GM23248 (cell line): ENCODE data around the gene DNPH1. TPM values are rescaled to one million over a fixed set of nuclear protein-coding genes. Genes with fewer than 3 reads are reported as not detected.

Experiments used
- DNase-seq: peaks from one replicate; pipeline ENCODE4 v3.0.0-alpha.2; 2015
- H2AFZ ChIP-seq: fragments of 200-600 bp; sonication (generic); 2 replicates; pipeline ENCODE4 v1.6.1; 2016; ENCODE audit warnings: antibody characterized with exemption
- H3F3A ChIP-seq: fragments of 200-600 bp; sonication (generic); 2 replicates; pipeline ENCODE4 v1.6.1; 2016; ENCODE audit warnings: mild to moderate bottlenecking, antibody characterized with exemption, mixed run types; ENCODE audit not compliant: insufficient read depth
- H3K27ac ChIP-seq: fragments of 200-600 bp; sonication (generic); 2 replicates; pipeline ENCODE4 v1.5.1; 2016; ENCODE audit warnings: mild to moderate bottlenecking
- H3K27me3 ChIP-seq: fragments of 200-600 bp; sonication (generic); replicated peaks from 2 replicates; pipeline ENCODE4 v1.6.1; 2016; ENCODE audit warnings: mild to moderate bottlenecking; ENCODE audit not compliant: insufficient read depth
- H3K36me3 ChIP-seq: fragments of 200-600 bp; sonication (generic); 2 replicates; pipeline ENCODE4 v1.6.1; 2016; ENCODE audit warnings: low read depth, mild to moderate bottlenecking
- H3K4me1 ChIP-seq: fragments of 200-600 bp; sonication (generic); 2 replicates; pipeline ENCODE4 v1.6.1; 2016; ENCODE audit warnings: mild to moderate bottlenecking; ENCODE audit not compliant: insufficient read depth
- H3K4me2 ChIP-seq: fragments of 200-600 bp; sonication (generic); one replicate; pipeline ENCODE4 v1.6.1; 2016; ENCODE audit warnings: mild to moderate bottlenecking; ENCODE audit not compliant: unreplicated experiment
- H3K4me3 ChIP-seq: fragments of 200-600 bp; sonication (generic); 2 replicates; pipeline ENCODE4 v1.5.1; 2016; ENCODE audit warnings: mild to moderate bottlenecking
- H3K79me2 ChIP-seq: fragments of 200-600 bp; sonication (generic); 2 replicates; pipeline ENCODE4 v1.6.1; 2016; ENCODE audit warnings: mild to moderate bottlenecking; ENCODE audit not compliant: insufficient read depth
- H3K9ac ChIP-seq: fragments of 200-600 bp; sonication (generic); 2 replicates; pipeline ENCODE4 v1.6.1; 2016; ENCODE audit warnings: mild to moderate bottlenecking
- H3K9me2 ChIP-seq: fragments of 200-600 bp; sonication (generic); 2 replicates; pipeline ENCODE4 v1.6.1; 2016; ENCODE audit warnings: mixed run types, mild to moderate bottlenecking, moderate library complexity; ENCODE audit not compliant: insufficient read depth
- H3K9me3 ChIP-seq: fragments of 200-600 bp; sonication (generic); one replicate; pipeline ENCODE4 v1.6.1; 2017; ENCODE audit warnings: low read depth
- H4K20me1 ChIP-seq: fragments of 200-600 bp; sonication (generic); 2 replicates; pipeline ENCODE4 v1.6.0; 2016; ENCODE audit not compliant: insufficient read depth
- EZH2 ChIP-seq: fragments of 200-600 bp; sonication (generic); IDR thresholded peaks from 2 replicates; pipeline ENCODE4 v1.6.1; 2018; ENCODE audit warnings: antibody characterized with exemption, mild to moderate bottlenecking; ENCODE audit not compliant: insufficient read depth, poor library complexity, severe bottlenecking
- EZH2phosphoT487 ChIP-seq: fragments of 200-600 bp; sonication (generic); IDR thresholded peaks from 2 replicates; pipeline ENCODE4 v1.6.1; 2018; ENCODE audit warnings: antibody characterized with exemption, moderate library complexity, mild to moderate bottlenecking, low read depth; ENCODE audit not compliant: insufficient read depth
- WGBS, 2 experiments: methylation state at CpG; one replicate each; pipeline ENCODE4 v1.1.6; 2015 to 2017; ENCODE audit warnings: low lambda C conversion rate in 2 of 2, low coverage in 1 of 2; ENCODE audit errors: missing lambda C conversion rate in 2 of 2; 5-methylcytosine and 5-hydroxymethylcytosine counted together
- in situ Hi-C: fragments of 300-500 bp; cut with MboI; formaldehyde crosslinking; loops from 2 replicates; pipeline ENCODE4 v1.15.0; 2020
- polyA plus RNA-seq: library from polyadenylated mRNA; unstranded; fragments of >200 nt; fragmentation: Nextera tagmentation; extraction: Ambion mirVana; gene quantifications from 2 replicates; pipeline ENCODE4 v1.2.1, GENCODE V29; 2016
- total RNA-seq: library from RNA; depleted of rRNA; stranded (reverse); fragments of >200 nt; shearing (Covaris generic); gene quantifications from 2 replicates; pipeline ENCODE4 v1.2.3, GENCODE V29; 2014

DNPH1 gene
- total and polyA plus RNA-seq, 2 experiments from 2014 or later, result 93.6 to 94.8 TPM

GRCh38 chr6:43180985-43181384 is 48.3 kb downstream of the DNPH1 start:
- TF ChIP-seq EZH2phosphoT487 (no peak), EZH2 (no peak)
- peak overlapping the region; percentile 89 for H3K4me2 ChIP-seq
- H3K9ac ChIP-seq, result peak overlapping the region; percentile 80
- H3K27ac ChIP-seq, result peak overlapping the region; percentile 51
- H3K4me1 ChIP-seq, result peaks cover 17% of the 10 kb centered on the region
- no peaks in the 10 kb centered on the region for H3K9me2 ChIP-seq
- in situ Hi-C loops, result no loop called here
- peaks cover 43% of the 10 kb centered on the region for H3K79me2 ChIP-seq
- no peaks in the 10 kb centered on the region for H4K20me1 ChIP-seq
- peak; percentile 26 for DNase-seq
- no peak overlapping the region; the same call in 1 of the 2 replicates for H2AFZ ChIP-seq
- no peaks in the 10 kb centered on the region for H3K27me3 ChIP-seq
- 50 to 56% methylated on average over 5 of the region's 5 CpGs for WGBS, 2 experiments
- H3K36me3 ChIP-seq, result peaks cover 5% of the 10 kb centered on the region; the same call in 1 of the 2 replicates
- H3K4me3 ChIP-seq, result no peak overlapping the region
- H3F3A ChIP-seq, result peaks cover 15% of the 10 kb centered on the region
- H3K9me3 ChIP-seq, result no peaks in the 10 kb centered on the region

GRCh38 chr6:43180058-43180457 is 49.2 kb downstream of the DNPH1 start:
- Histone ChIP-seq H3K9me3 (no peaks in the 10 kb centered on the region), H3K9ac (no peak overlapping the region), H3K4me2 (no peak overlapping the region), H3K4me1 (peaks cover 22% of the 10 kb centered on the region), H3K27ac (no peak overlapping the region), H3K79me2 (peaks cover 52% of the 10 kb centered on the region), H3F3A (peaks cover 20% of the 10 kb centered on the region), H3K36me3 (peaks cover 12% of the 10 kb centered on the region), H3K9me2 (no peaks in the 10 kb centered on the region), H3K27me3 (no peaks in the 10 kb centered on the region), H4K20me1 (no peaks in the 10 kb centered on the region), H3K4me3 (no peak overlapping the region), H2AFZ (no peak overlapping the region)
- DNase-seq, result no peak
- in situ Hi-C loops, result no loop called here
- TF ChIP-seq EZH2 (no peak), EZH2phosphoT487 (no peak)
- WGBS, 2 experiments, result 92 to 100% methylated on average over 1 to 7 of the region's 7 CpGs

- H3K27me3 ChIP-seq, result no peaks in the 10 kb centered on the region
- H3F3A ChIP-seq, result peaks cover 24% of the 10 kb centered on the region
- H3K9me3 ChIP-seq, result no peaks in the 10 kb centered on the region
- TF ChIP-seq EZH2 (no peak), EZH2phosphoT487 (no peak)
- 80 to 82% methylated on average over 20 of the region's 20 CpGs for WGBS, 2 experiments
- no peaks in the 10 kb centered on the region for H3K9me2 ChIP-seq
- in situ Hi-C loops, result no loop called here
- H3K4me3 ChIP-seq, result no peak overlapping the region
- H2AFZ ChIP-seq, result no peak overlapping the region
- H4K20me1 ChIP-seq, result no peaks in the 10 kb centered on the region
- no peak for DNase-seq
- no peak overlapping the region for H3K9ac ChIP-seq
- no peak overlapping the region for H3K4me2 ChIP-seq
- no peak overlapping the region for H3K27ac ChIP-seq
- H3K36me3 ChIP-seq, result peaks cover 14% of the 10 kb centered on the region
- peaks cover 54% of the 10 kb centered on the region for H3K79me2 ChIP-seq
- H3K4me1 ChIP-seq, result peaks cover 26% of the 10 kb centered on the region
Observed at GRCh38 chr6:43178951-43179830, 50.1 kb downstream of the DNPH1 start.

- TF ChIP-seq EZH2 (no peak), EZH2phosphoT487 (no peak)
- H3K27ac ChIP-seq, result no peak overlapping the region
- no peak for DNase-seq
- no peaks in the 10 kb centered on the region for H3K9me2 ChIP-seq
- H3K4me1 ChIP-seq, result peaks cover 27% of the 10 kb centered on the region
- H3K4me3 ChIP-seq, result no peak overlapping the region
- H3K27me3 ChIP-seq, result no peaks in the 10 kb centered on the region
- peaks cover 29% of the 10 kb centered on the region for H3F3A ChIP-seq
- in situ Hi-C loops, result no loop called here
- WGBS, 2 experiments, result 88 to 94% methylated on average over 12 of the region's 12 CpGs
- no peak overlapping the region for H2AFZ ChIP-seq
- H3K79me2 ChIP-seq, result peaks cover 57% of the 10 kb centered on the region
- H3K4me2 ChIP-seq, result no peak overlapping the region
- no peaks in the 10 kb centered on the region for H3K9me3 ChIP-seq
- H3K9ac ChIP-seq, result no peak overlapping the region
- H3K36me3 ChIP-seq, result peaks cover 14% of the 10 kb centered on the region
- no peaks in the 10 kb centered on the region for H4K20me1 ChIP-seq
Observed at GRCh38 chr6:43178150-43178549, 51.1 kb downstream of the DNPH1 start.

GRCh38 chr6:43176423-43176786 is 52.9 kb downstream of the DNPH1 start:
- 0 out of 2 replicates have a peak overlapping the region, but pooled peaks have one; percentile 92 for H3K27ac ChIP-seq
- peaks cover 32% of the 10 kb centered on the region for H3F3A ChIP-seq
- no peaks in the 10 kb centered on the region for H4K20me1 ChIP-seq
- no peak overlapping the region for H3K4me2 ChIP-seq
- TF ChIP-seq EZH2 (no peak), EZH2phosphoT487 (no peak)
- H3K4me3 ChIP-seq, result no peak overlapping the region
- H3K27me3 ChIP-seq, result no peaks in the 10 kb centered on the region
- no peaks in the 10 kb centered on the region for H3K9me2 ChIP-seq
- peaks cover 14% of the 10 kb centered on the region for H3K36me3 ChIP-seq
- peaks cover 65% of the 10 kb centered on the region for H3K79me2 ChIP-seq
- H3K9me3 ChIP-seq, result no peaks in the 10 kb centered on the region
- 88 to 97% methylated on average over 6 of the region's 6 CpGs for WGBS, 2 experiments
- H2AFZ ChIP-seq, result no peak overlapping the region
- DNase-seq, result no peak
- no peak overlapping the region for H3K9ac ChIP-seq
- in situ Hi-C loops, result no loop called here
- H3K4me1 ChIP-seq, result peaks cover 17% of the 10 kb centered on the region
